Stimulated activated CD4-positive, alpha-beta T cell treated with anti-CD3 and anti-CD28 coated beads, Interleukin-4, amount 100 ng/mL, for 4 hours (primary cell): ENCODE results near the gene CA12.
"Not testable (repeated sequence)": the region's sequence is repeated elsewhere in the genome, so short reads cannot be mapped to it uniquely, and the experiment has no call there.

ENCODE experiments used
- DNase-seq, 2 experiments: peaks; one replicate each; pipeline ENCODE4 v3.0.0-alpha.2; 2020

Gene CA12

GRCh38 chr15:63354821-63355650, 26.6 kb downstream of the CA12 start:
- DNase-seq = no peak

GRCh38 chr15:63353887-63354286, 27.8 kb downstream of the CA12 start:
- DNase-seq = no peak

- DNase-seq = no peak
These were observed 28.4 kb downstream of the CA12 start for GRCh38 chr15:63353261-63353660.

- DNase-seq = no peak
These were observed 28.8 kb downstream of the CA12 start for GRCh38 chr15:63352808-63353207.

GRCh38 chr15:63351170-63351569, 30.5 kb downstream of the CA12 start:
- no peak for DNase-seq

- DNase-seq = no peak
These were observed 31.4 kb downstream of the CA12 start for GRCh38 chr15:63350178-63350621.

GRCh38 chr15:63349621-63350020, 32.0 kb downstream of the CA12 start:
- no peak for DNase-seq

GRCh38 chr15:63349156-63349555, 32.5 kb downstream of the CA12 start:
- DNase-seq = no peak

GRCh38 chr15:63348392-63348791, 33.3 kb downstream of the CA12 start:
- no peak for DNase-seq

GRCh38 chr15:63347074-63347857, 34.4 kb downstream of the CA12 start:
- no peak for DNase-seq

- no peak for DNase-seq
These were observed 36.3 kb downstream of the CA12 start for GRCh38 chr15:63345391-63345752.

- no peak for DNase-seq
These were observed 36.8 kb downstream of the CA12 start for GRCh38 chr15:63344731-63345390.

GRCh38 chr15:63342996-63343562, 38.6 kb downstream of the CA12 start:
- DNase-seq = not testable (repeated sequence)

- DNase-seq = no peak
These were observed 39.7 kb downstream of the CA12 start for GRCh38 chr15:63341898-63342297.

GRCh38 chr15:63340878-63341277, 40.8 kb downstream of the CA12 start:
- DNase-seq = no peak

GRCh38 chr15:63340353-63340752, 41.3 kb downstream of the CA12 start:
- no peak for DNase-seq

GRCh38 chr15:63339836-63340235, 41.8 kb downstream of the CA12 start:
- no peak for DNase-seq

GRCh38 chr15:63339006-63339766, 42.5 kb downstream of the CA12 start:
- DNase-seq = no peak

GRCh38 chr15:63338170-63338569, 43.5 kb downstream of the CA12 start:
- DNase-seq = no peak

- DNase-seq = no peak
These were observed 44.6 kb downstream of the CA12 start for GRCh38 chr15:63337046-63337445.

- no peak for DNase-seq
These were observed 46.0 kb downstream of the CA12 start for GRCh38 chr15:63335543-63336240.

GRCh38 chr15:63334821-63335220, 46.8 kb downstream of the CA12 start:
- no peak for DNase-seq
